ENCODE data around the gene NUP88. TPM values are rescaled to one million over a fixed set of nuclear protein-coding genes. Genes with fewer than 3 reads are reported as not detected.

Gene NUP88
- polyA plus RNA-seq, 1 donor (not counting 4 experiments of a cell fraction or from before 2014, with no cell fraction given): 81.5 TPM

- no peak overlapping the region for H2AFZ ChIP-seq (ENCODE audit: control insufficient read depth, low read length)
- no peak overlapping the region for H3K4me3 ChIP-seq (ENCODE audit: control insufficient read depth in 2 of 3, extremely low read depth in 1 of 3, insufficient read depth in 2 of 3, low read depth in 1 of 3, low read length in 3 of 3)
- no peaks in the 10 kb centered on the region for H3K9me1 ChIP-seq (ENCODE audit: control insufficient read depth, extremely low read depth, insufficient read depth, low read length)
- dilution Hi-C loops (cut with MboI; ENCODE audit: extremely low pct_ligation_motif_present, low sequenced_read_pairs): no loop called here
- no peak overlapping the region for H3K9ac ChIP-seq (ENCODE audit: control insufficient read depth, extremely low read depth, insufficient read depth, low read length)
- H3K27me3 ChIP-seq (ENCODE audit: control insufficient read depth, extremely low read depth, insufficient read depth, low read length): no peaks in the 10 kb centered on the region
- FAIRE-seq (no peak), DNase-seq (ENCODE audit: low read depth, low spot score) (no peak)
- no peaks in the 10 kb centered on the region for H3K4me1 ChIP-seq (ENCODE audit: control insufficient read depth, extremely low read depth, insufficient read depth, low read length)
- no peaks in the 10 kb centered on the region for H4K20me1 ChIP-seq (ENCODE audit: control insufficient read depth, extremely low read depth, insufficient read depth, low read length)
- no peaks in the 10 kb centered on the region for H3K79me2 ChIP-seq (ENCODE audit: control insufficient read depth, insufficient read depth, low read length)
- no peak for TF ChIP-seq EZH2 (IDR thresholded peaks at IDR 0.05; ENCODE audit: low read length)
- no peak for TF ChIP-seq CTCF (optimal IDR thresholded peaks at IDR 0.05 in 1 of 3, IDR thresholded peaks at IDR 0.05 in 1 of 3, conservative IDR thresholded peaks at IDR 0.05 in 1 of 3; ENCODE audit: extremely low read depth in 1 of 3, insufficient read depth in 2 of 3, low read length in 3 of 3)
- no peaks in the 10 kb centered on the region for H3K9me3 ChIP-seq (ENCODE audit: control insufficient read depth, low read depth, low read length)
- peaks cover 17 to 27% of the 10 kb centered on the region in 2 experiments for H3K36me3 ChIP-seq (ENCODE audit: control insufficient read depth in 2 of 2, extremely low read depth in 1 of 2, insufficient read depth in 2 of 2, low read length in 2 of 2)
- H3K4me2 ChIP-seq (ENCODE audit: control insufficient read depth, extremely low read depth, insufficient read depth, low read depth, low read length): no peak overlapping the region
- H3K27ac ChIP-seq (ENCODE audit: control insufficient read depth, insufficient read depth, low read length): no peak overlapping the region
Observed at GRCh38 chr17:5391678-5392077, 27.8 kb downstream of the NUP88 start.

- no peak for DNase-seq (ENCODE audit: low read depth, low spot score)
- dilution Hi-C loops (cut with MboI; ENCODE audit: extremely low pct_ligation_motif_present, low sequenced_read_pairs): no loop called here
Observed at GRCh38 chr17:5381542-5381941, 37.9 kb downstream of the NUP88 start.

More at GRCh38 chr17:5381542-5381941, 37.9 kb downstream of the NUP88 start:
- TF ChIP-seq EZH2 (IDR thresholded peaks at IDR 0.05; ENCODE audit: low read length): no peak
- no peak for TF ChIP-seq CTCF (optimal IDR thresholded peaks at IDR 0.05 in 1 of 3, IDR thresholded peaks at IDR 0.05 in 1 of 3, conservative IDR thresholded peaks at IDR 0.05 in 1 of 3; ENCODE audit: extremely low read depth in 1 of 3, insufficient read depth in 2 of 3, low read length in 3 of 3)
- peaks cover 1% of the 10 kb centered on the region for H4K20me1 ChIP-seq (ENCODE audit: control insufficient read depth, extremely low read depth, insufficient read depth, low read length)
- no peak for FAIRE-seq
- H3K4me3 ChIP-seq (ENCODE audit: control insufficient read depth in 2 of 3, extremely low read depth in 1 of 3, insufficient read depth in 2 of 3, low read depth in 1 of 3, low read length in 3 of 3): no peak overlapping the region
- H3K79me2 ChIP-seq (ENCODE audit: control insufficient read depth, insufficient read depth, low read length): no peaks in the 10 kb centered on the region
- H2AFZ ChIP-seq (ENCODE audit: control insufficient read depth, low read length): no peak overlapping the region
- H3K36me3 ChIP-seq (ENCODE audit: control insufficient read depth in 2 of 2, extremely low read depth in 1 of 2, insufficient read depth in 2 of 2, low read length in 2 of 2): peaks cover 28 to 44% of the 10 kb centered on the region in 2 experiments
- no peaks in the 10 kb centered on the region for H3K9me1 ChIP-seq (ENCODE audit: control insufficient read depth, extremely low read depth, insufficient read depth, low read length)
- H3K27ac ChIP-seq (ENCODE audit: control insufficient read depth, insufficient read depth, low read length): no peak overlapping the region
- no peaks in the 10 kb centered on the region for H3K4me1 ChIP-seq (ENCODE audit: control insufficient read depth, extremely low read depth, insufficient read depth, low read length)
- H3K4me2 ChIP-seq (ENCODE audit: control insufficient read depth, extremely low read depth, insufficient read depth, low read depth, low read length): no peak overlapping the region
- no peaks in the 10 kb centered on the region for H3K27me3 ChIP-seq (ENCODE audit: control insufficient read depth, extremely low read depth, insufficient read depth, low read length)
- no peak overlapping the region for H3K9ac ChIP-seq (ENCODE audit: control insufficient read depth, extremely low read depth, insufficient read depth, low read length)
- no peaks in the 10 kb centered on the region for H3K9me3 ChIP-seq (ENCODE audit: control insufficient read depth, low read depth, low read length)
